Vagina (tissue), 2 donors: Measurements from ENCODE around the gene CCL25. TPM values are rescaled to one million over a fixed set of nuclear protein-coding genes. Genes with fewer than 3 reads are reported as not detected.

ENCODE experiments used
- DNase-seq, 2 donors: peaks; one replicate each; pipeline ENCODE4 v3.0.0-alpha.2; 2017; ENCODE audit errors: extremely low spot score in 2 of 2
- H3K27ac ChIP-seq: fragments of 200-600 bp; sonication (generic); one replicate; pipeline ENCODE4 v1.5.1; 2019
- H3K27me3 ChIP-seq: fragments of 200-600 bp; sonication (generic); one replicate; pipeline ENCODE4 v1.5.1; 2019
- H3K36me3 ChIP-seq, 2 donors: fragments of 200-600 bp; sonication (generic); one replicate each; pipeline ENCODE4 v1.5.1; 2017 to 2019
- H3K4me1 ChIP-seq: fragments of 200-600 bp; sonication (generic); one replicate; pipeline ENCODE4 v1.5.1; 2019
- H3K4me3 ChIP-seq, 2 donors: fragments of 200-600 bp; sonication (generic); 1 replicate in 1 of 2; 2 replicates in 1 of 2; pipeline ENCODE4 v1.5.1; 2016 to 2019
- H3K9me3 ChIP-seq: fragments of 200-600 bp; sonication (generic); one replicate; pipeline ENCODE4 v1.5.1; 2019
- POLR2A ChIP-seq, 2 donors: fragments of 450-650 bp; IDR thresholded peaks; one replicate each; pipeline ENCODE4 v1.6.1; 2017; ENCODE audit warnings: antibody characterized with exemption in 2 of 2, mild to moderate bottlenecking in 2 of 2, moderate library complexity in 2 of 2
- POLR2AphosphoS5 ChIP-seq, 2 donors: sonication (generic); formaldehyde crosslinking; IDR thresholded peaks; one replicate each; pipeline ENCODE4 v1.9.0; 2017; ENCODE audit warnings: antibody characterized with exemption in 2 of 2, mild to moderate bottlenecking in 2 of 2, low read depth in 1 of 2; ENCODE audit not compliant: insufficient read depth in 1 of 2
- intact Hi-C: fragments of 100-400 bp; cut with DNase I; formaldehyde crosslinking; loops from one replicate; pipeline ENCODE4 v1.15.1; 2023
- total RNA-seq: library from RNA; depleted of rRNA; stranded (reverse); fragments of >200 nt; gene quantifications from one replicate; pipeline ENCODE4 v1.2.3, GENCODE V29; 2016
- TF ChIP-seq, protein P1 (sequence below), 3 experiments: fragments of 450-650 bp in 2 of 3; fragments of 200-600 bp in 1 of 3; sonication (generic) in 1 of 3; IDR thresholded peaks; one replicate each; pipeline ENCODE4 v1.5.1; 2017 to 2019; ENCODE audit warnings: antibody characterized with exemption in 3 of 3, mild to moderate bottlenecking in 2 of 3, moderate library complexity in 2 of 3

CCL25 gene
- total RNA-seq, 1 donor from 2014 or later: not detected

DNA sequence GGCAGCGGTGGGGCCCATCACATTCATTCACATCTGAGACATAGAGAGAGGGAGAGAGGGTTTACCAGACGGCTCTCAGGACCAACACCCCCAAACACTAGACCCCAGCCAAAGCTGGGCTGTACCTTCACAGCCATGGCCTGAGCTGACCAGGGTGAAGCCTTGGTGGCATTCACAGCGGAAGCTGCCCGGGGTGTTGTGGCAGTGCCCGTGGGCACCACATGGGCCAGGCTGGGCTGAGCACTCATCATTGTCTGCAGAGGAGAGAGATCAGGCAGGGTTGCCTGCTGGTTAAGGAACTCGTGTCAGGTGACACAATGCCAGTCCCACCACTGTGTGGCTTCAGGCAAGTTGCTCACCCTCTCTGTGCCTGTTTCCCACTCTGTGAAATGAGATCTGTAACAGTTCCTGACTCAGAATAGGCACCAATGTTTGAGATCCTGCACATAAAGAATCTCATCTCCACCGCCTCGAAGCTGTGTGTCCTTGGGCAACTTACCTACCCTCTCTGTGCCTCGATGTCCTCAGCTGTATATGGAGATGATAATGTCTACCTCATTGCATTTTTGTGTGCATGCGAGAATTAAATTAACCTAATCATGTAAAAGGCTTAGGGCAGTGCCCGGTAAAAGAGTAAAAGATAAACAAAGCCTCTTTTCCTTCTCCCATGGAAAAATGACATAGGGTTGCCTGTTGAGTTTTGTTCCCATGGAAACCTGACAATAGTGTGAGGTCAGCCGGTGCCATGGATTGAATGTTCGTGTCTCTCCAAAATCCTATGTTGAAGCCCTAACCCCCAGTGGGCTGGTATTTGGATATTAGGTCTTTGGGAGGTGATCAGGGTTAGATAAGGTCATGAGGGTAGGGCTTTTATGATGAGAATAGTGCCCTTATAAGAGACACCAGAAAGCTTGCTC is 22.9 kb downstream of the CCL25 start:
- no peaks in the 10 kb centered on the region for H3K4me1 ChIP-seq
- H3K27me3 ChIP-seq: no peaks in the 10 kb centered on the region
- intact Hi-C loops: no loop called here
- no peak overlapping the region for H3K4me3 ChIP-seq
- H3K27ac ChIP-seq: no peak overlapping the region
- no peaks in the 10 kb centered on the region for H3K9me3 ChIP-seq
- TF ChIP-seq POLR2AphosphoS5 (IDR thresholded peaks at IDR 0.05; ENCODE audit: insufficient read depth in 1 of 2, low read depth in 1 of 2) (no peak), POLR2A (IDR thresholded peaks at IDR 0.05) (no peak)
- TF ChIP-seq, protein P1, sequence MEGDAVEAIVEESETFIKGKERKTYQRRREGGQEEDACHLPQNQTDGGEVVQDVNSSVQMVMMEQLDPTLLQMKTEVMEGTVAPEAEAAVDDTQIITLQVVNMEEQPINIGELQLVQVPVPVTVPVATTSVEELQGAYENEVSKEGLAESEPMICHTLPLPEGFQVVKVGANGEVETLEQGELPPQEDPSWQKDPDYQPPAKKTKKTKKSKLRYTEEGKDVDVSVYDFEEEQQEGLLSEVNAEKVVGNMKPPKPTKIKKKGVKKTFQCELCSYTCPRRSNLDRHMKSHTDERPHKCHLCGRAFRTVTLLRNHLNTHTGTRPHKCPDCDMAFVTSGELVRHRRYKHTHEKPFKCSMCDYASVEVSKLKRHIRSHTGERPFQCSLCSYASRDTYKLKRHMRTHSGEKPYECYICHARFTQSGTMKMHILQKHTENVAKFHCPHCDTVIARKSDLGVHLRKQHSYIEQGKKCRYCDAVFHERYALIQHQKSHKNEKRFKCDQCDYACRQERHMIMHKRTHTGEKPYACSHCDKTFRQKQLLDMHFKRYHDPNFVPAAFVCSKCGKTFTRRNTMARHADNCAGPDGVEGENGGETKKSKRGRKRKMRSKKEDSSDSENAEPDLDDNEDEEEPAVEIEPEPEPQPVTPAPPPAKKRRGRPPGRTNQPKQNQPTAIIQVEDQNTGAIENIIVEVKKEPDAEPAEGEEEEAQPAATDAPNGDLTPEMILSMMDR (IDR thresholded peaks at IDR 0.05): no peak
- DNase-seq: no peak
- no peaks in the 10 kb centered on the region for H3K36me3 ChIP-seq

DNA sequence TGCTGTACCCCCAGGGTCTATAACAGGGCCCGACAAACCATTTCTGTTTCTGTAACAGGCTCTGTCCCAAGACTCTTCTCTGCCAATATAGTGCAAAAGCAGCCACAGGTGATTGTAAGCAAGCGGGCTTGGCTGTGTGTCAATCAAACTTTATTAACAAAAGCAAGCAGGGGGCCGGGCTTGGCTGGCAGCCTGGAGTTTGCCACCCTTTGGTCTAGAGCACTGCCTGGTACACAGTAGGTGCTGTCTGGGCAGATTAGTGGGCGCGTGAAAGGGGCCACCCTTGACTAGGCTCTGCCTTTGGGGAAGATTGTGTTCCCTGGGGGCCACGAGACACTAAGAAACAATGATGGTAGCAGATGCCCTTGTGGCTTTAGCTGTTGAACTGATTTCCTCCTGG is 27.4 kb downstream of the CCL25 start:
- no peak overlapping the region for H3K4me3 ChIP-seq
- TF ChIP-seq, protein P1 (IDR thresholded peaks at IDR 0.05): no peak
- no peak for TF ChIP-seq POLR2AphosphoS5 (IDR thresholded peaks at IDR 0.05; ENCODE audit: insufficient read depth in 1 of 2, low read depth in 1 of 2)
- no peak for TF ChIP-seq POLR2A (IDR thresholded peaks at IDR 0.05)
- no peaks in the 10 kb centered on the region for H3K36me3 ChIP-seq
- H3K27me3 ChIP-seq: no peaks in the 10 kb centered on the region
- H3K27ac ChIP-seq: no peak overlapping the region
- intact Hi-C loops: no loop called here
- H3K9me3 ChIP-seq: no peaks in the 10 kb centered on the region
- H3K4me1 ChIP-seq: no peaks in the 10 kb centered on the region
- DNase-seq: no peak

DNA sequence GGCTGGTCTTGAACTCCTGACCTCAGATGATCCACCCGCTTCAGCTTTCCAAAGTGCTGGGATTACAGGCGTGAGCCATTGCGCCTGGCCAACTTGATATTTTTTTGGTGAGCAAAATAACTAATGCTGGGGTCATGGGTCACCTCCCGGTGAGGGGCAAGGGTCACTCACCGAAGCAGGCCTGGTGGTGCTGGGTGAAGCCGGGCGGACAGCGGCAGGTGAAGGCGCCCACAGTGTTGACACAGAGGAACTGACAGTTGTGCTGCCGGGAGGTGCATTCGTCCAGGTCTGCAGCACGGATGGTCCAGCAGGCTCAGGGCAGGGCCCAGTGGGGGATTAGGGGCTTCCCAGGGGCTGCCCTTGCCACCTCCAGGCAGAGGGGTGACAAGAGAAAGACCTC is 28.3 kb downstream of the CCL25 start:
- Histone ChIP-seq H3K27me3 (no peaks in the 10 kb centered on the region), H3K4me1 (no peaks in the 10 kb centered on the region), H3K36me3 (no peaks in the 10 kb centered on the region), H3K27ac (no peak overlapping the region), H3K9me3 (no peaks in the 10 kb centered on the region), H3K4me3 (no peak overlapping the region)
- intact Hi-C loops: no loop called here
- no peak for DNase-seq
- no peak for TF ChIP-seq POLR2A (IDR thresholded peaks at IDR 0.05)
- no peak for TF ChIP-seq POLR2AphosphoS5 (IDR thresholded peaks at IDR 0.05; ENCODE audit: insufficient read depth in 1 of 2, low read depth in 1 of 2)
- TF ChIP-seq, protein P1 (IDR thresholded peaks at IDR 0.05): no peak

DNA sequence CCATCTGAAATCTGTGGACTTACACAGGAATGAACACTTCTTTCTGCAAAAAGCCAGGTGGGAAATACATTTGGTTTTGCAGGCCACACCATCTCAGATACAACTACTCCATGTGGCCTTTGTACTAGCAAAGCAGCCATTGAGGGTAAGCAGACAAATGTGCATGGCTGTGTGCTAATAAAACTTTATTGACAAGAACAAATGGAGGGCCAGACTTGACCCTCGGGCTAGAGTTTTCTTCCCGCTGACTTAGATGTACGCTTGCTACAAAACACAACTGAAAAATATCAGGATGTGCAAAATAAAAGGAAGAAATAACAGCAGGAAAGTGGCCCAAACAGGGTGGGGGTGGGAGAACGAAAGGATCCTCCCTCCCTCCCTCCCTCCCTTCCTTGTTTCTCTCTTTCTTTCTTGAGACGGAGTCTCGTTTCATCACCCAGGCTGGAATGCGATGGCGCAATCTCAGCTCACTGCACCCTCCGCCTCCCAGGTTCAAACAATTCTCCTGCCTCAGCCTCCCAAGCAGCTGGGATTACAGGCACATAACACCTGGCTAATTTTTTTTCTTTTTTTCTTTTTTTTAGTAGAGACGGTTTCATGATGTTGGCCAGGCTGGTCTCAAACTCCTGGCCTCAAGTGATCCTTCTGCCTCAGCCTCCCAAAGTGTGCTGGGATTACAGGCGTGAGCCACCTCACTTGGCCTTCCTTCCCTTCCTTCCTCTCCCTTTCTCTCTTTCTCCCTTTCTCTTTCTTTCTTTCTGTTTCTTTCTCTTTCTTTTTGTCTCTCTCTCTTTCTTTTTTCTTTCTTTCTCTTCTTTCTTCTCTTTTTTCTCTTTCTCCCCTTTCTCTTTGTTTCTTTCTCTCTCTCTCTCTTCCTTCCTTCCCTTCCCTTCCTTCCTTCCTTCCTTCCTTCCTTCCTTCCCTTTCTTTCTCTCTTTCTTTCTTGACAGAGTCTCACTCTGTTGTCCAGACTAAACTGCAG is 29.3 kb downstream of the CCL25 start:
- Histone ChIP-seq H3K27ac (no peak overlapping the region), H3K4me1 (no peaks in the 10 kb centered on the region), H3K9me3 (no peaks in the 10 kb centered on the region), H3K27me3 (no peaks in the 10 kb centered on the region), H3K4me3 (no peak overlapping the region), H3K36me3 (no peaks in the 10 kb centered on the region)
- intact Hi-C loops: no loop called here
- no peak for TF ChIP-seq POLR2A (IDR thresholded peaks at IDR 0.05)
- DNase-seq: no peak

DNA sequence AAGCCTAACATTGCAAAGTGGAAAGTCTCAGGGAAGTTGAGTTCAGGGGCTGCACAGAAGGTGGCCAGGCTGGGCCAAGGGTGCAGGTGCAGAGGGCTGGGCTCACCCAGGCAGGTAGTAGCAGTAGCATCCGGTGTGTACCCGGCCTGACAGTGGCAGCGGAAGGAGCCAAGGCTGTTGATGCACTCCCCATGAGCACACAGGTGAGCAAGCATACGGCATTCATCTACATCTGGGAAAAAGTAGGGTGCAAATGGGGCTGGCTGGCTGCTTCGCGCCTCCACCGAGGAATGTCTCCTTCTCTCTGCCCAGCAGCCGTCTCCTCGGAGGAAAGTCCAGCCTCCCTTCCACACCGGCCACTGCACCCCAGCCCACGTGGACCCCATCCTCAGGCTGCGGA is 30.6 kb downstream of the CCL25 start:
- no peak overlapping the region for H3K27ac ChIP-seq
- TF ChIP-seq, protein P1 (IDR thresholded peaks at IDR 0.05): no peak
- TF ChIP-seq POLR2AphosphoS5 (IDR thresholded peaks at IDR 0.05; ENCODE audit: insufficient read depth in 1 of 2, low read depth in 1 of 2) (no peak), POLR2A (IDR thresholded peaks at IDR 0.05) (no peak)
- intact Hi-C loops: no loop called here
- H3K4me3 ChIP-seq: no peak overlapping the region
- DNase-seq: no peak
- H3K36me3 ChIP-seq: no peaks in the 10 kb centered on the region
- no peaks in the 10 kb centered on the region for H3K9me3 ChIP-seq
- no peaks in the 10 kb centered on the region for H3K27me3 ChIP-seq
- H3K4me1 ChIP-seq: no peaks in the 10 kb centered on the region
